ENCODE results near the gene RARRES1.

The RARRES1 gene

GRCh38 chr3:158765518-158766205, 33.4 kb upstream of the RARRES1 start:
- no peak for DNase-seq

GRCh38 chr3:158763421-158763820, 31.2 kb upstream of the RARRES1 start:
- no peak for DNase-seq

- no peak for DNase-seq
Measured at GRCh38 chr3:158762701-158763100, 30.4 kb upstream of the RARRES1 start.

- no peak for DNase-seq
Measured at GRCh38 chr3:158761350-158761749, 29.1 kb upstream of the RARRES1 start.

GRCh38 chr3:158755421-158755820, 23.2 kb upstream of the RARRES1 start:
- no peak for DNase-seq

- no peak for DNase-seq
Measured at GRCh38 chr3:158753854-158754253, 21.6 kb upstream of the RARRES1 start.

- DNase-seq = no peak
Measured at GRCh38 chr3:158751316-158751715, 19.1 kb upstream of the RARRES1 start.

- DNase-seq = no peak
Measured at GRCh38 chr3:158750016-158750415, 17.8 kb upstream of the RARRES1 start.

- DNase-seq = no peak
Measured at GRCh38 chr3:158749526-158749925, 17.3 kb upstream of the RARRES1 start.

- no peak for DNase-seq
Measured at GRCh38 chr3:158748237-158748828, 16.1 kb upstream of the RARRES1 start.

GRCh38 chr3:158747417-158747816, 15.2 kb upstream of the RARRES1 start:
- DNase-seq = no peak

- no peak for DNase-seq
Measured at GRCh38 chr3:158745551-158745950, 13.3 kb upstream of the RARRES1 start.

- no peak for DNase-seq
Measured at GRCh38 chr3:158744567-158745288, 12.5 kb upstream of the RARRES1 start.

- no peak for DNase-seq
Measured at GRCh38 chr3:158743664-158744566, 11.7 kb upstream of the RARRES1 start.

GRCh38 chr3:158742871-158743663, 10.8 kb upstream of the RARRES1 start:
- no peak for DNase-seq

- DNase-seq = no peak
Measured at GRCh38 chr3:158739661-158740060, 7.4 kb upstream of the RARRES1 start.

GRCh38 chr3:158739078-158739477, 6.8 kb upstream of the RARRES1 start:
- no peak for DNase-seq

- no peak for DNase-seq
Measured at GRCh38 chr3:158738653-158739052, 6.4 kb upstream of the RARRES1 start.

- no peak for DNase-seq
Measured at GRCh38 chr3:158737976-158738615, 5.8 kb upstream of the RARRES1 start.

GRCh38 chr3:158737410-158737809, 5.2 kb upstream of the RARRES1 start:
- no peak for DNase-seq

- DNase-seq = no peak
Measured at GRCh38 chr3:158735296-158736033, 3.2 kb upstream of the RARRES1 start.

All from NCI-H748 treated with DMSO at 0.1 percent for 48 hours (cell line).